Kidney tubule cell (primary cell): Measurements from ENCODE around the gene IWS1.
A peak's percentile ranks its signal among the peaks of the same experiment; 100 is the strongest.
"Not testable (repeated sequence)": the region's sequence is repeated elsewhere in the genome, so short reads cannot be mapped to it uniquely, and the experiment has no call there.

Source experiments
- DNase-seq: peaks from one replicate; pipeline ENCODE4 v3.0.0-alpha.2; 2018; ENCODE audit warnings: low spot score

IWS1 gene

GRCh38 chr2:127454595-127455565, 71.4 kb downstream of the IWS1 start:
- peak; percentile 37 for DNase-seq

- peak; percentile 4 for DNase-seq
Measured at GRCh38 chr2:127453392-127454171, 72.7 kb downstream of the IWS1 start.

GRCh38 chr2:127453013-127453391, 73.3 kb downstream of the IWS1 start:
- no peak for DNase-seq

GRCh38 chr2:127452423-127452822, 73.9 kb downstream of the IWS1 start:
- not testable (repeated sequence) for DNase-seq

GRCh38 chr2:127451981-127452380, 74.3 kb downstream of the IWS1 start:
- no peak for DNase-seq

- DNase-seq = no peak
Measured at GRCh38 chr2:127449898-127450297, 76.4 kb downstream of the IWS1 start.

GRCh38 chr2:127449414-127449813, 76.9 kb downstream of the IWS1 start:
- no peak for DNase-seq

- no peak for DNase-seq
Measured at GRCh38 chr2:127448526-127448925, 77.8 kb downstream of the IWS1 start.

- no peak for DNase-seq
Measured at GRCh38 chr2:127439343-127439742, 86.9 kb downstream of the IWS1 start.

GRCh38 chr2:127437781-127438726, 88.2 kb downstream of the IWS1 start:
- no peak for DNase-seq

- no peak for DNase-seq
Measured at GRCh38 chr2:127437056-127437455, 89.2 kb downstream of the IWS1 start.

- DNase-seq = no peak
Measured at GRCh38 chr2:127434515-127434914, 91.8 kb downstream of the IWS1 start.

GRCh38 chr2:127431408-127432023, 94.8 kb downstream of the IWS1 start:
- DNase-seq = no peak
